SK-N-SH (cell line): ENCODE measurements around the gene GNAT1. TPM values are rescaled to one million over a fixed set of nuclear protein-coding genes. Genes with fewer than 3 reads are reported as not detected.
A peak's percentile ranks its signal among the peaks of the same experiment; 100 is the strongest.

Experiments
- CTCF ChIA-PET: fragments of 300-600, 350-600 bp; formaldehyde crosslinking; extraction: SDS; loops from one replicate; lab custom pipeline; 2021; lab: Yijun Ruan, JAX
- POLR2A ChIA-PET: fragments of 350-600 bp; sonication (Branson Sonifier 250); formaldehyde crosslinking; extraction: SDS; loops from one replicate; lab custom pipeline; 2020; ENCODE audit warnings: antibody characterized with exemption, inconsistent platforms; lab: Yijun Ruan, JAX
- DNase-seq: peaks from one replicate; pipeline ENCODE4 v3.0.0; 2012
- H2AFZ ChIP-seq: fragments of 200-600 bp; sonication (generic); 2 replicates; pipeline ENCODE4 v1.8.1; 2016; ENCODE audit warnings: antibody characterized with exemption, mild to moderate bottlenecking, low read depth
- H3F3A ChIP-seq: fragments of 200-600 bp; sonication (generic); replicated peaks from 2 replicates; pipeline ENCODE3; 2016; ENCODE audit warnings: antibody characterized with exemption, mild to moderate bottlenecking; ENCODE audit not compliant: insufficient read depth
- H3K27ac ChIP-seq, 2 experiments: fragments of 200-500 bp in 1 of 2; fragments of 200-600 bp in 1 of 2; sonication (Bioruptor generic) in 1 of 2; sonication (generic), shearing (Covaris generic) in 1 of 2; 2 replicates each; pipeline versions ENCODE4 v1.5.1 to v1.6.1; 2014 to 2016; ENCODE audit warnings: low read depth in 2 of 2, inconsistent platforms in 1 of 2, low read length in 1 of 2, mild to moderate bottlenecking in 1 of 2, mixed read lengths in 1 of 2
- H3K27me3 ChIP-seq: fragments of 200-600 bp; sonication (generic), shearing (Covaris generic); 2 replicates; pipeline ENCODE4 v1.6.1; 2016; ENCODE audit warnings: mixed run types; ENCODE audit not compliant: insufficient read depth
- H3K36me3 ChIP-seq, 2 experiments: fragments of 200-500 bp in 1 of 2; fragments of 200-600 bp in 1 of 2; sonication (Bioruptor generic) in 1 of 2; sonication (generic) in 1 of 2; replicated peaks in 1 of 2; 2 replicates each; pipeline versions ENCODE3 to v1.5.1; 2014 to 2016; ENCODE audit warnings: low read length in 1 of 2, mild to moderate bottlenecking in 1 of 2; ENCODE audit not compliant: insufficient read depth in 2 of 2, control insufficient read depth in 1 of 2
- H3K4me1 ChIP-seq, 2 experiments: fragments of 200-500 bp in 1 of 2; fragments of 200-600 bp in 1 of 2; sonication (Bioruptor generic) in 1 of 2; sonication (generic), shearing (Covaris generic) in 1 of 2; 2 replicates each; pipeline versions ENCODE4 v1.5.1 to v1.6.1; 2014 to 2016; ENCODE audit warnings: low read depth in 1 of 2, low read length in 1 of 2, mixed run types in 1 of 2; ENCODE audit not compliant: insufficient read depth in 2 of 2, control insufficient read depth in 1 of 2
- H3K4me2 ChIP-seq: fragments of 200-600 bp; sonication (generic), shearing (Covaris generic); 2 replicates; pipeline ENCODE4 v1.6.1; 2017; ENCODE audit warnings: mixed run types
- H3K4me3 ChIP-seq, 2 experiments: fragments of 200-500 bp in 1 of 2; fragments of 200-600 bp in 1 of 2; sonication (Bioruptor generic) in 1 of 2; sonication (generic), shearing (Covaris generic) in 1 of 2; 2 replicates each; pipeline versions ENCODE4 v1.5.1 to v1.8.1; 2014 to 2016; ENCODE audit warnings: low read depth in 2 of 2, inconsistent platforms in 1 of 2, low read length in 1 of 2, mild to moderate bottlenecking in 1 of 2, mixed read lengths in 1 of 2, moderate library complexity in 1 of 2
- H3K79me2 ChIP-seq: fragments of 200-600 bp; sonication (generic); 2 replicates; pipeline ENCODE4 v1.8.1; 2017; ENCODE audit warnings: mild to moderate bottlenecking; ENCODE audit not compliant: insufficient read depth
- H3K9ac ChIP-seq: fragments of 200-600 bp; sonication (generic); 2 replicates; pipeline ENCODE4 v1.6.1; 2017; ENCODE audit warnings: mixed run types
- H3K9me2 ChIP-seq: fragments of 200-600 bp; sonication (generic); 2 replicates; pipeline ENCODE4 v1.6.1; 2017; ENCODE audit warnings: mixed run types
- H3K9me3 ChIP-seq: fragments of 200-600 bp; sonication (generic); 2 replicates; pipeline ENCODE4 v1.6.1; 2017; ENCODE audit warnings: mixed run types, mild to moderate bottlenecking, moderate library complexity
- H4K20me1 ChIP-seq: fragments of 200-600 bp; sonication (generic); 2 replicates; pipeline ENCODE4 v1.6.1; 2017; ENCODE audit warnings: mild to moderate bottlenecking, mixed run types; ENCODE audit not compliant: insufficient read depth
- CHD2 ChIP-seq: fragments of 150-350 bp; IDR thresholded peaks from 2 replicates; pipeline ENCODE4 v1.6.1; 2018; ENCODE audit warnings: low read length; ENCODE audit not compliant: partially characterized antibody
- CTCF ChIP-seq: fragments of 200-600 bp; sonication (generic); IDR thresholded peaks from 2 replicates; pipeline ENCODE4 v1.6.1; 2017; ENCODE audit warnings: antibody characterized with exemption, mild to moderate bottlenecking, moderate library complexity
- EP300 ChIP-seq, 2 experiments: IDR thresholded peaks; 2 replicates each; pipeline versions ENCODE4 v1.4.0 to v1.6.1; 2012; ENCODE audit warnings: borderline replicate concordance in 1 of 2, low read depth in 1 of 2, low read length in 1 of 2
- FOSL2 ChIP-seq: IDR thresholded peaks from 2 replicates; pipeline ENCODE4 v1.4.0; 2012; ENCODE audit warnings: low read depth, mild to moderate bottlenecking, moderate library complexity, borderline replicate concordance
- GABPA ChIP-seq: IDR thresholded peaks from 2 replicates; pipeline ENCODE4 v1.4.0; 2012; ENCODE audit warnings: low read depth, mild to moderate bottlenecking
- IRF3 ChIP-seq: fragments of 150-350 bp; IDR thresholded peaks from 2 replicates; pipeline ENCODE4 v1.6.1; 2016; ENCODE audit warnings: mild to moderate bottlenecking, low read depth, low read length
- JUND ChIP-seq: IDR thresholded peaks from 2 replicates; pipeline ENCODE4 v1.4.0; 2012
- NFIC ChIP-seq: IDR thresholded peaks from 2 replicates; pipeline ENCODE4 v1.4.0; 2012; ENCODE audit warnings: borderline replicate concordance
- NRF1 ChIP-seq: IDR thresholded peaks from 2 replicates; pipeline ENCODE4 v1.6.1; 2012; ENCODE audit warnings: low read depth, mild to moderate bottlenecking, low read length
- POLR2AphosphoS5 ChIP-seq: IDR thresholded peaks from 2 replicates; pipeline ENCODE4 v1.6.1; 2012; ENCODE audit warnings: low read depth, low read length
- RAD21 ChIP-seq: IDR thresholded peaks from 2 replicates; pipeline ENCODE4 v1.6.1; 2012; ENCODE audit warnings: mild to moderate bottlenecking, low read length
- RCOR1 ChIP-seq: fragments of 150-350 bp; IDR thresholded peaks from 2 replicates; pipeline ENCODE4 v1.6.1; 2017; ENCODE audit warnings: antibody characterized with exemption, low read length
- SIN3A ChIP-seq: IDR thresholded peaks from 2 replicates; pipeline ENCODE4 v1.6.1; 2012; ENCODE audit warnings: low read depth, mild to moderate bottlenecking, low read length, moderate library complexity, borderline replicate concordance
- SMC3 ChIP-seq: IDR thresholded peaks from 2 replicates; pipeline ENCODE4 v1.6.1; 2012; ENCODE audit warnings: low read depth, low read length, improper control_type of control experiment
- TAF1 ChIP-seq: IDR thresholded peaks from 2 replicates; pipeline ENCODE4 v1.6.1; 2012; ENCODE audit warnings: low read depth, mild to moderate bottlenecking, low read length, moderate library complexity, borderline replicate concordance
- TCF12 ChIP-seq: IDR thresholded peaks from 2 replicates; pipeline ENCODE4 v1.4.0; 2012
- USF2 ChIP-seq: fragments of 150-350 bp; IDR thresholded peaks from 2 replicates; pipeline ENCODE4 v1.6.1; 2017; ENCODE audit warnings: antibody characterized with exemption, low read length, low read depth, borderline replicate concordance
- WGBS: methylation state at CpG from one replicate; pipeline ENCODE4 v1.1.6; 2017; ENCODE audit warnings: low lambda C conversion rate; 5-methylcytosine and 5-hydroxymethylcytosine counted together
- polyA plus RNA-seq, 3 experiments: library from polyadenylated mRNA; depleted of rRNA; stranded (reverse); fragments of >200 nt; gene quantifications; 2 replicates each; pipeline ENCODE4 v1.2.3, GENCODE V29; 2012
- TF ChIP-seq, protein P1 (sequence below): IDR thresholded peaks from 2 replicates; pipeline ENCODE4 v1.4.0; 2012; ENCODE audit warnings: low read depth, borderline replicate concordance

GNAT1 gene
- polyA plus RNA-seq, 1 of the 3 experiments (the other 2 are of a cell fraction), result not detected

DNA sequence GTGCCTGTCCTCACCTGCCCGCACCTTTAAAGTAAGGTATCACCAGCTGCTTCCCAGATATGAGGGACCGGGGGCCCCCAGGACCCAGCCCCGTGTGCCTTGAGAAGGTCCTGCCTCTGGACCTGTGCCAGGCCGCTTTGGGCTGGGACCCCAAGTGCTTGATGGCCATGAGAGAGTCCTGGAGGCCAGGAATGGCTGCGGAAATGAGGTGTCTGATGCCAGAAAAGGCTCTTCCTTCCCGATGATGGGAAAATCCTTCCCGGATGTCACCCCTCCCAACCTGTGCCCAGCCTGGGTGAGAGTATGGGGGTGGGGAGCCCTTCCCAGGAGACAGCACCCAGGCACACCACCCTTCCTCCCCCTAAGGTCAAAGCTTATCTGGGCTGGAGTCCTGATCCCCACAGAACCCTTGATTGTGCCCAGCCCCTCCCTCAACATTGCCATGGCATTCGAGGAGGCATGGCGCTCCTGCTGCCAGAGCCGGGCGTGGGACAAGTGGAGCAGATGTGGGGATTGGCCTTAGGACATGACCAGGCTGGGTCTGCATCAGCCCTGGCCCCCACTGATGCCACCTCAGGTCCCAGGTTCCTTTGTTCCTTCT is 22.1 kb upstream of the GNAT1 start:
- Histone ChIP-seq H3F3A (peaks cover 11% of the 10 kb centered on the region), H3K9me3 (no peaks in the 10 kb centered on the region), H3K79me2 (peaks cover 29% of the 10 kb centered on the region), H3K4me1 (peaks cover 23 to 32% of the 10 kb centered on the region in 2 experiments; a peak in 3 of 4 replicates), H2AFZ (no peak overlapping the region), H3K27me3 (no peaks in the 10 kb centered on the region), H4K20me1 (no peaks in the 10 kb centered on the region), H3K27ac (peak overlapping the region in 1 of 2 experiments; percentile 54; a peak in 1 of 4 replicates), H3K9me2 (no peaks in the 10 kb centered on the region), H3K4me3 (no peak overlapping the region), H3K4me2 (no peak overlapping the region), H3K36me3 (peaks cover 0 to 5% of the 10 kb centered on the region in 2 experiments), H3K9ac (no peak overlapping the region)
- TF ChIP-seq IRF3 (no peak), POLR2AphosphoS5 (no peak), RAD21 (no peak)
- 80% methylated on average over 3 of the region's 11 CpGs for WGBS
- CTCF ChIA-PET, result interaction anchor here (1.0 to 7.2 kb wide), 6 partner anchors 10 to 48 kb away, joined by 3 to 60 read pairs (median 6); partner anchors contain the start of gene GNAT1
- POLR2A ChIA-PET, result no interaction called here
- no peak for DNase-seq

DNA sequence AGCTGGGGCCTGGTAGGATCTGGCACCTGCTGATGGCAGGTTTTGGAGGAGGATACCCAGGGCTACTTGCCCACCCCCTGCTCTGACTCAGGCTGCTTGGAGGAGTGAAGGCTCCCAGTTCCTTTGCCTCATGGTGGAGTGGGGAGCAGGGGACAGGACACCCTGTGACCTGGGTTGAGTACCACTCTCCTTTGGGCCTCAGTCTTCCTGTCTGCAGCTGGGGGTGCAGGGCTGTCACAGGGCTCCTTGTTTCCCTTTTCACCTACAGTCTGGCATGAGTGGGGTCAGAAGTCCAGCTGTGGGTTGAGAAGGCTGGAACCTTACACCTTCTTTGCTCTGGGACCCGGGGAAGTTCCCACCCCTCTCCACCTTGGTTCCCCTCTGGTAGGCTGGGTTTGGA is 21.6 kb upstream of the GNAT1 start:
- Histone ChIP-seq H3F3A (peaks cover 6% of the 10 kb centered on the region), H3K79me2 (peaks cover 29% of the 10 kb centered on the region), H2AFZ (no peak overlapping the region), H3K4me2 (no peak overlapping the region), H3K27ac (peak overlapping the region in 1 of 2 experiments; percentile 54; a peak in 2 of 4 replicates), H3K9me3 (no peaks in the 10 kb centered on the region), H3K36me3 (peaks cover 0 to 5% of the 10 kb centered on the region in 2 experiments), H3K4me3 (no peak overlapping the region), H3K9me2 (no peaks in the 10 kb centered on the region), H3K4me1 (peaks cover 19 to 27% of the 10 kb centered on the region in 2 experiments; a peak in 3 of 4 replicates), H4K20me1 (no peaks in the 10 kb centered on the region), H3K27me3 (no peaks in the 10 kb centered on the region), H3K9ac (0 out of 2 replicates have a peak overlapping the region, but pooled peaks have one; percentile 3)
- CTCF ChIA-PET, result interaction anchor here (0.6 to 7.2 kb wide), 7 partner anchors 10 to 168 kb away, joined by 3 to 60 read pairs (median 4); partner anchors contain the start of gene GNAT1
- POLR2A ChIA-PET, result no interaction called here
- no CpG with 5 or more reads among the region's 1 CpG for WGBS
- TF ChIP-seq, protein P1, sequence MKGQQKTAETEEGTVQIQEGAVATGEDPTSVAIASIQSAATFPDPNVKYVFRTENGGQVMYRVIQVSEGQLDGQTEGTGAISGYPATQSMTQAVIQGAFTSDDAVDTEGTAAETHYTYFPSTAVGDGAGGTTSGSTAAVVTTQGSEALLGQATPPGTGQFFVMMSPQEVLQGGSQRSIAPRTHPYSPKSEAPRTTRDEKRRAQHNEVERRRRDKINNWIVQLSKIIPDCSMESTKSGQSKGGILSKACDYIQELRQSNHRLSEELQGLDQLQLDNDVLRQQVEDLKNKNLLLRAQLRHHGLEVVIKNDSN, result no peak
- TF ChIP-seq GABPA (no peak), SMC3 (no peak), FOSL2 (no peak), SIN3A (no peak), TAF1 (no peak), RCOR1 (no peak), CTCF (no peak), TCF12 (no peak), CHD2 (no peak), USF2 (no peak), RAD21 (no peak), NFIC (no peak), NRF1 (no peak), JUND (no peak), EP300 (IDR thresholded peaks at IDR 0.05; ENCODE audit: borderline replicate concordance in 1 of 2, low read depth in 1 of 2, low read length in 1 of 2) (no peak)
- DNase-seq, result no peak
